Spleen (tissue), 7 donors: ENCODE data around the gene CCDC157.
"Not testable (repeated sequence)": the region's sequence is repeated elsewhere in the genome, so short reads cannot be mapped to it uniquely, and the experiment has no call there.

Experiments used
- CTCF ChIP-seq, 11 experiments: fragments of 200-600 bp in 7 of 11; fragments of 450-650 bp in 4 of 11; sonication (generic) in 4 of 11; IDR thresholded peaks in 8 of 11; conservative IDR thresholded peaks in 3 of 11; 1 replicate in 7 of 11; 2 replicates in 4 of 11; pipeline versions ENCODE4 v1.4.0 to v1.8.0; 2016 to 2021; ENCODE audit warnings: antibody characterized with exemption in 11 of 11, inconsistent platforms in 4 of 11, mild to moderate bottlenecking in 1 of 11
- POLR2AphosphoS5 ChIP-seq, 3 donors: sonication (generic); formaldehyde crosslinking; IDR thresholded peaks; one replicate each; pipeline ENCODE4 v1.5.1; 2017; ENCODE audit warnings: antibody characterized with exemption in 3 of 3
- donor health status: DM: no; HTN: no; CAD: no; lungs with moderate emphysema.
- donor health status: DM: no; HTN: no; CAD: no.
- donor health status: DM: no; HTN: no; CAD: no.

- TF ChIP-seq CTCF (IDR thresholded peaks at IDR 0.05 in 8 of 11, conservative IDR thresholded peaks at IDR 0.05 in 3 of 11); POLR2AphosphoS5 (IDR thresholded peaks at IDR 0.05): not testable (repeated sequence)
Measured at GRCh38 chr22:30338341-30338740, 18.5 kb upstream of the CCDC157 start.
